ENCODE data around the gene DPPA3.

DNA sequence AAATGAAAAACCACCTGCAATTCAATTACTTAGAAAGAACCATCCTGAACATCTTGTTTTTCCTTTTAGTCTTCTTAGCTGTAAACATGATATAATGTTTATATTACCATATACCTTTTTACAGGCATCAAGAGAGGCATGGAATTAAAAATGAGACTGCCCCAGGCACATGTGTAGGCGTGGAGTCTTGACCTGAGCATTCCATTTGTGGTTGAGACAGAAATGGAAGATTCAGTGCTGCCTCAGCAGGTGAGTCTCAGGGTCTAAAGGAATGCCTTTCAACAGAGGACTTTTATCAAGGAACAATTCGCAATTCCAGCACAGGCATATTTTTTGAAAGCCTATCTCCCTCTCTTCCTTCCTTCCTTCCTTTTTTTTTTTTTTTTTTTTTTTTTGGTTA lies 45.8 kb downstream of the DPPA3 start:
- TF ChIP-seq, protein P1, sequence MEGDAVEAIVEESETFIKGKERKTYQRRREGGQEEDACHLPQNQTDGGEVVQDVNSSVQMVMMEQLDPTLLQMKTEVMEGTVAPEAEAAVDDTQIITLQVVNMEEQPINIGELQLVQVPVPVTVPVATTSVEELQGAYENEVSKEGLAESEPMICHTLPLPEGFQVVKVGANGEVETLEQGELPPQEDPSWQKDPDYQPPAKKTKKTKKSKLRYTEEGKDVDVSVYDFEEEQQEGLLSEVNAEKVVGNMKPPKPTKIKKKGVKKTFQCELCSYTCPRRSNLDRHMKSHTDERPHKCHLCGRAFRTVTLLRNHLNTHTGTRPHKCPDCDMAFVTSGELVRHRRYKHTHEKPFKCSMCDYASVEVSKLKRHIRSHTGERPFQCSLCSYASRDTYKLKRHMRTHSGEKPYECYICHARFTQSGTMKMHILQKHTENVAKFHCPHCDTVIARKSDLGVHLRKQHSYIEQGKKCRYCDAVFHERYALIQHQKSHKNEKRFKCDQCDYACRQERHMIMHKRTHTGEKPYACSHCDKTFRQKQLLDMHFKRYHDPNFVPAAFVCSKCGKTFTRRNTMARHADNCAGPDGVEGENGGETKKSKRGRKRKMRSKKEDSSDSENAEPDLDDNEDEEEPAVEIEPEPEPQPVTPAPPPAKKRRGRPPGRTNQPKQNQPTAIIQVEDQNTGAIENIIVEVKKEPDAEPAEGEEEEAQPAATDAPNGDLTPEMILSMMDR (IDR thresholded peaks at IDR 0.05) = no peak
- TF ChIP-seq POLR2A (IDR thresholded peaks at IDR 0.05) = no peak
